HG02642 (cell line): Measurements from ENCODE around the gene FKBP14.
"Not testable (repeated sequence)": the region's sequence is repeated elsewhere in the genome, so short reads cannot be mapped to it uniquely, and the experiment has no call there.

Source experiments
- ATAC-seq: cut with Tn5 transposase; IDR thresholded peaks from one replicate; pipeline ENCODE4 v1.9.1; 2021; ENCODE audit warnings: mild to moderate bottlenecking; ENCODE audit not compliant: unreplicated experiment, poor library complexity

FKBP14 gene

GRCh38 chr7:30026229-30027064 lies at the start of gene FKBP14:
TSS of gene FKBP14 (minus strand) at chr7:30026702. CDS start at chr7:30026508, 194 bp downstream.
- peak; percentile 79 for ATAC-seq

GRCh38 chr7:30074422-30075030 lies 48.0 kb upstream of the FKBP14 start:
- ATAC-seq: no peak

GRCh38 chr7:30072735-30073134 lies 46.2 kb upstream of the FKBP14 start:
- no peak for ATAC-seq

GRCh38 chr7:30070052-30070451 lies 43.5 kb upstream of the FKBP14 start:
- no peak for ATAC-seq

GRCh38 chr7:30069096-30069867 lies 42.8 kb upstream of the FKBP14 start:
- ATAC-seq: no peak

- no peak for ATAC-seq
Measured at GRCh38 chr7:30068117-30068516, 41.6 kb upstream of the FKBP14 start.

- ATAC-seq: no peak
Measured at GRCh38 chr7:30066687-30067086, 40.2 kb upstream of the FKBP14 start.

GRCh38 chr7:30065746-30066145 lies 39.2 kb upstream of the FKBP14 start:
- no peak for ATAC-seq

GRCh38 chr7:30062587-30062986 lies 36.1 kb upstream of the FKBP14 start:
- ATAC-seq: no peak

- ATAC-seq: not testable (repeated sequence)
Measured at GRCh38 chr7:30061786-30062185, 35.3 kb upstream of the FKBP14 start.

- ATAC-seq: no peak
Measured at GRCh38 chr7:30057741-30058140, 31.2 kb upstream of the FKBP14 start.

- no peak for ATAC-seq
Measured at GRCh38 chr7:30053068-30053467, 26.6 kb upstream of the FKBP14 start.

GRCh38 chr7:30049173-30049572 lies 22.7 kb upstream of the FKBP14 start:
- no peak for ATAC-seq

- no peak for ATAC-seq
Measured at GRCh38 chr7:30048582-30048981, 22.1 kb upstream of the FKBP14 start.

GRCh38 chr7:30047124-30047523 lies 20.6 kb upstream of the FKBP14 start:
- no peak for ATAC-seq

GRCh38 chr7:30046127-30046770 lies 19.7 kb upstream of the FKBP14 start:
- no peak for ATAC-seq

- no peak for ATAC-seq
Measured at GRCh38 chr7:30041526-30042269, 15.2 kb upstream of the FKBP14 start.

- no peak for ATAC-seq
Measured at GRCh38 chr7:30040938-30041337, 14.4 kb upstream of the FKBP14 start.

GRCh38 chr7:30038196-30038980 lies 11.9 kb upstream of the FKBP14 start:
- no peak for ATAC-seq
